GM13976 (cell line): ENCODE measurements around the gene IL1RL2.

ENCODE experiments used
- DNase-seq: peaks from one replicate; pipeline ENCODE4 v3.0.0; 2012; ENCODE audit warnings: low spot score
- CTCF ChIP-seq: IDR thresholded peaks from 2 replicates; pipeline ENCODE4 v1.5.1; 2012; ENCODE audit warnings: borderline replicate concordance, mild to moderate bottlenecking; ENCODE audit not compliant: insufficient read depth; ENCODE audit errors: extremely low read depth, missing control alignments, control extremely low read depth
- in situ Hi-C: fragments of 300-500 bp; cut with MboI; formaldehyde crosslinking; loops from one replicate; pipeline ENCODE4 v1.12.0; 2022; ENCODE audit warnings: low sequenced_read_pairs, mixed read lengths, inconsistent platforms; ENCODE audit not compliant: unreplicated experiment

Gene IL1RL2

GRCh38 chr2:102191501-102191900 lies 4.7 kb downstream of the IL1RL2 start:
- in situ Hi-C loops: no loop called here
- no peak for DNase-seq
- TF ChIP-seq CTCF: no peak

- TF ChIP-seq CTCF: no peak
- in situ Hi-C loops: no loop called here
- DNase-seq: no peak
These were observed 6.3 kb downstream of the IL1RL2 start for GRCh38 chr2:102193074-102193473.

GRCh38 chr2:102194609-102195268 lies 7.9 kb downstream of the IL1RL2 start:
- no peak for TF ChIP-seq CTCF
- in situ Hi-C loops: no loop called here

GRCh38 chr2:102197389-102198137 lies 10.7 kb downstream of the IL1RL2 start:
- no peak for TF ChIP-seq CTCF
- in situ Hi-C loops: no loop called here
- no peak for DNase-seq

More at GRCh38 chr2:102194609-102195268, 7.9 kb downstream of the IL1RL2 start:
- DNase-seq: no peak

GRCh38 chr2:102200539-102200938 lies 13.7 kb downstream of the IL1RL2 start:
- in situ Hi-C loops: no loop called here
- no peak for TF ChIP-seq CTCF

GRCh38 chr2:102204638-102205037 lies 17.8 kb downstream of the IL1RL2 start:
- in situ Hi-C loops: no loop called here
- no peak for TF ChIP-seq CTCF
- no peak for DNase-seq

More at GRCh38 chr2:102200539-102200938, 13.7 kb downstream of the IL1RL2 start:
- no peak for DNase-seq
